HepG2 (cell line): ENCODE data around the gene TF. TPM values are rescaled to one million over a fixed set of nuclear protein-coding genes. Genes with fewer than 3 reads are reported as not detected.
A peak's percentile ranks its signal among the peaks of the same experiment; 100 is the strongest.

Source experiments
- CENPT ChIP-seq: sonication (generic); formaldehyde crosslinking; IDR thresholded peaks from 2 replicates; pipeline ENCODE4 v1.8.0; 2022; ENCODE audit warnings: low read depth, mild to moderate bottlenecking, moderate library complexity, missing genetic modification reagents
- CHCHD3 ChIP-seq: sonication (generic); formaldehyde crosslinking; IDR thresholded peaks from 2 replicates; pipeline ENCODE4 v1.8.0; 2022; ENCODE audit warnings: mild to moderate bottlenecking, missing genetic modification reagents, moderate library complexity
- CHD2 ChIP-seq: IDR thresholded peaks from 2 replicates; pipeline ENCODE4 v1.6.1; 2011; ENCODE audit warnings: low read depth, low read length, improper control_type of control experiment
- CTCF ChIP-seq: sonication (generic); formaldehyde crosslinking; IDR thresholded peaks from 2 replicates; pipeline ENCODE4 v1.5.0; 2020; ENCODE audit warnings: mild to moderate bottlenecking, missing genetic modification reagents, moderate library complexity
- EHMT2 ChIP-seq: fragments of 200-600 bp; sonication (generic); IDR thresholded peaks from 2 replicates; pipeline ENCODE4 v1.7.0; 2017; ENCODE audit warnings: antibody characterized with exemption, low read depth, low read length, borderline replicate concordance
- FOSL1 ChIP-seq: sonication (generic); formaldehyde crosslinking; IDR thresholded peaks from 2 replicates; pipeline ENCODE4 v1.9.0; 2021; ENCODE audit warnings: missing genetic modification reagents, borderline replicate concordance
- FOXM1 ChIP-seq: sonication (generic); formaldehyde crosslinking; IDR thresholded peaks from 2 replicates; pipeline ENCODE4 v1.5.0; 2020; ENCODE audit warnings: missing genetic modification reagents
- MTA3 ChIP-seq: sonication (generic); formaldehyde crosslinking; IDR thresholded peaks from 2 replicates; pipeline ENCODE4 v1.4.0; 2020; ENCODE audit warnings: missing genetic modification reagents
- NFE2L1 ChIP-seq: sonication (generic); formaldehyde crosslinking; IDR thresholded peaks from 2 replicates; pipeline ENCODE4 v1.4.0; 2020; ENCODE audit warnings: missing genetic modification reagents, mild to moderate bottlenecking, borderline replicate concordance
- RCOR2 ChIP-seq: IDR thresholded peaks from 2 replicates; pipeline ENCODE4 v1.6.1; 2016; ENCODE audit warnings: missing biosample characterization, missing genetic modification reagents
- TGIF2 ChIP-seq: IDR thresholded peaks from 2 replicates; pipeline ENCODE4 v1.6.1; 2016; ENCODE audit warnings: control low read depth, missing compliant biosample characterization
- YEATS2 ChIP-seq: sonication (generic); formaldehyde crosslinking; IDR thresholded peaks from 2 replicates; pipeline ENCODE4 v1.4.0; 2020; ENCODE audit warnings: missing genetic modification reagents, borderline replicate concordance
- ZMYM3 ChIP-seq: sonication (generic); formaldehyde crosslinking; IDR thresholded peaks from 2 replicates; pipeline ENCODE4 v1.5.1; 2020; ENCODE audit warnings: mild to moderate bottlenecking, missing genetic modification reagents
- ZNF326 ChIP-seq: sonication (generic); formaldehyde crosslinking; IDR thresholded peaks from 2 replicates; pipeline ENCODE4 v1.4.0; 2020; ENCODE audit warnings: missing genetic modification reagents, borderline replicate concordance
- ZNF468 ChIP-seq: sonication (generic); formaldehyde crosslinking; IDR thresholded peaks from 2 replicates; pipeline ENCODE4 v1.8.0; 2022; ENCODE audit warnings: mild to moderate bottlenecking, moderate library complexity, missing genetic modification reagents
- ZNF570 ChIP-seq: sonication (generic); formaldehyde crosslinking; IDR thresholded peaks from 2 replicates; pipeline ENCODE4 v1.4.0; 2020; ENCODE audit warnings: mild to moderate bottlenecking, missing genetic modification reagents, borderline replicate concordance
- ZNF670 ChIP-seq: sonication (generic); formaldehyde crosslinking; IDR thresholded peaks from 2 replicates; pipeline ENCODE4 v1.8.0; 2022; ENCODE audit warnings: mild to moderate bottlenecking, missing genetic modification reagents, borderline replicate concordance
- ZNF710 ChIP-seq: sonication (generic); formaldehyde crosslinking; IDR thresholded peaks from 2 replicates; pipeline ENCODE4 v1.5.0; 2020; ENCODE audit warnings: mild to moderate bottlenecking, missing genetic modification reagents, borderline replicate concordance
- ZNF841 ChIP-seq: sonication (generic); formaldehyde crosslinking; IDR thresholded peaks from 2 replicates; pipeline ENCODE4 v1.8.1; 2023; ENCODE audit warnings: missing genetic modification reagents, borderline replicate concordance
- ZSCAN9 ChIP-seq: IDR thresholded peaks from 2 replicates; pipeline ENCODE4 v1.6.1; 2016; ENCODE audit warnings: borderline replicate concordance
- polyA plus RNA-seq, 8 experiments: library from polyadenylated mRNA; depleted of rRNA in 3 of 8; stranded (reverse) in 7 of 8; unstranded in 1 of 8; fragments of >200 nt; fragmentation: Illumina TruSeq in 4 of 8; extraction: Trizol in 4 of 8; gene quantifications; 2 replicates each; pipeline versions ENCODE4 v1.2.1 to v1.2.3, GENCODE V29; 2011 to 2016; ENCODE audit warnings: low read depth in 4 of 8, missing spikeins in 1 of 8, mixed read lengths in 1 of 8; ENCODE audit not compliant: insufficient read depth in 1 of 8
- total RNA-seq, 5 experiments: library from RNA; depleted of rRNA; stranded (reverse); fragments of >200 nt; fragmentation: Illumina TruSeq; extraction: Trizol; gene quantifications; 2 replicates each; pipeline ENCODE4 v1.2.3, GENCODE V29; 2016; ENCODE audit warnings: low read depth in 1 of 5
- TF ChIP-seq, protein P1 (sequence below): sonication (generic); formaldehyde crosslinking; IDR thresholded peaks from 2 replicates; pipeline ENCODE4 v1.4.0; 2020; ENCODE audit warnings: missing genetic modification reagents, mild to moderate bottlenecking, borderline replicate concordance
- TF ChIP-seq, protein P2 (sequence below): IDR thresholded peaks from 2 replicates; pipeline ENCODE4 v1.6.1; 2016; ENCODE audit warnings: mild to moderate bottlenecking, missing biosample characterization, missing genetic modification reagents
- TF ChIP-seq, protein P3 (sequence below): sonication (generic); formaldehyde crosslinking; IDR thresholded peaks from 2 replicates; pipeline ENCODE4 v1.5.1; 2020; ENCODE audit warnings: missing genetic modification reagents, mild to moderate bottlenecking, borderline replicate concordance

TF gene
- total and polyA plus RNA-seq, 2 of the 13 experiments (the other 11 are each of a cell fraction or from before 2014, with no cell fraction given): 10,074 to 11,821 TPM

- TF ChIP-seq MTA3 (CRISPR knock-in tag) (no peak), CTCF (no peak), CHD2 (no peak), ZNF710 (CRISPR knock-in tag) (peak; percentile 81; the same call in 1 of the 2 replicates), RCOR2 (CRISPR knock-in tag) (peak; percentile 98), ZNF670 (no peak), YEATS2 (CRISPR knock-in tag) (no peak), ZNF326 (CRISPR knock-in tag) (no peak), TGIF2 (CRISPR knock-in tag) (no peak), ZNF468 (CRISPR knock-in tag) (no peak), NFE2L1 (CRISPR knock-in tag) (no peak), CENPT (no peak), ZSCAN9 (peak; percentile 91; the same call in 1 of the 2 replicates), ZMYM3 (CRISPR knock-in tag) (peak; percentile 74), ZNF570 (no peak), FOXM1 (CRISPR knock-in tag) (no peak), EHMT2 (no peak), FOSL1 (no peak), ZNF841 (CRISPR knock-in tag) (no peak), CHCHD3 (no peak)
- TF ChIP-seq, protein P1, sequence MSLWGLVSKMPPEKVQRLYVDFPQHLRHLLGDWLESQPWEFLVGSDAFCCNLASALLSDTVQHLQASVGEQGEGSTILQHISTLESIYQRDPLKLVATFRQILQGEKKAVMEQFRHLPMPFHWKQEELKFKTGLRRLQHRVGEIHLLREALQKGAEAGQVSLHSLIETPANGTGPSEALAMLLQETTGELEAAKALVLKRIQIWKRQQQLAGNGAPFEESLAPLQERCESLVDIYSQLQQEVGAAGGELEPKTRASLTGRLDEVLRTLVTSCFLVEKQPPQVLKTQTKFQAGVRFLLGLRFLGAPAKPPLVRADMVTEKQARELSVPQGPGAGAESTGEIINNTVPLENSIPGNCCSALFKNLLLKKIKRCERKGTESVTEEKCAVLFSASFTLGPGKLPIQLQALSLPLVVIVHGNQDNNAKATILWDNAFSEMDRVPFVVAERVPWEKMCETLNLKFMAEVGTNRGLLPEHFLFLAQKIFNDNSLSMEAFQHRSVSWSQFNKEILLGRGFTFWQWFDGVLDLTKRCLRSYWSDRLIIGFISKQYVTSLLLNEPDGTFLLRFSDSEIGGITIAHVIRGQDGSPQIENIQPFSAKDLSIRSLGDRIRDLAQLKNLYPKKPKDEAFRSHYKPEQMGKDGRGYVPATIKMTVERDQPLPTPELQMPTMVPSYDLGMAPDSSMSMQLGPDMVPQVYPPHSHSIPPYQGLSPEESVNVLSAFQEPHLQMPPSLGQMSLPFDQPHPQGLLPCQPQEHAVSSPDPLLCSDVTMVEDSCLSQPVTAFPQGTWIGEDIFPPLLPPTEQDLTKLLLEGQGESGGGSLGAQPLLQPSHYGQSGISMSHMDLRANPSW (CRISPR knock-in tag): no peak
- TF ChIP-seq, protein P2, sequence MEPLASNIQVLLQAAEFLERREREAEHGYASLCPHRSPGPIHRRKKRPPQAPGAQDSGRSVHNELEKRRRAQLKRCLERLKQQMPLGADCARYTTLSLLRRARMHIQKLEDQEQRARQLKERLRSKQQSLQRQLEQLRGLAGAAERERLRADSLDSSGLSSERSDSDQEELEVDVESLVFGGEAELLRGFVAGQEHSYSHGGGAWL (CRISPR knock-in tag): no peak
- TF ChIP-seq, protein P3, sequence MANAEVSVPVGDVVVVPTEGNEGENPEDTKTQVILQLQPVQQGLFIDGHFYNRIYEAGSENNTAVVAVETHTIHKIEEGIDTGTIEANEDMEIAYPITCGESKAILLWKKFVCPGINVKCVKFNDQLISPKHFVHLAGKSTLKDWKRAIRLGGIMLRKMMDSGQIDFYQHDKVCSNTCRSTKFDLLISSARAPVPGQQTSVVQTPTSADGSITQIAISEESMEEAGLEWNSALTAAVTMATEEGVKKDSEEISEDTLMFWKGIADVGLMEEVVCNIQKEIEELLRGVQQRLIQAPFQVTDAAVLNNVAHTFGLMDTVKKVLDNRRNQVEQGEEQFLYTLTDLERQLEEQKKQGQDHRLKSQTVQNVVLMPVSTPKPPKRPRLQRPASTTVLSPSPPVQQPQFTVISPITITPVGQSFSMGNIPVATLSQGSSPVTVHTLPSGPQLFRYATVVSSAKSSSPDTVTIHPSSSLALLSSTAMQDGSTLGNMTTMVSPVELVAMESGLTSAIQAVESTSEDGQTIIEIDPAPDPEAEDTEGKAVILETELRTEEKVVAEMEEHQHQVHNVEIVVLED (CRISPR knock-in tag): peak; percentile 49; the same call in 1 of the 2 replicates
Observed at GRCh38 chr3:133730993-133731392, 15.2 kb upstream of the TF start (continued).
